ENCODE data around the gene JAKMIP1.

The JAKMIP1 gene

DNA sequence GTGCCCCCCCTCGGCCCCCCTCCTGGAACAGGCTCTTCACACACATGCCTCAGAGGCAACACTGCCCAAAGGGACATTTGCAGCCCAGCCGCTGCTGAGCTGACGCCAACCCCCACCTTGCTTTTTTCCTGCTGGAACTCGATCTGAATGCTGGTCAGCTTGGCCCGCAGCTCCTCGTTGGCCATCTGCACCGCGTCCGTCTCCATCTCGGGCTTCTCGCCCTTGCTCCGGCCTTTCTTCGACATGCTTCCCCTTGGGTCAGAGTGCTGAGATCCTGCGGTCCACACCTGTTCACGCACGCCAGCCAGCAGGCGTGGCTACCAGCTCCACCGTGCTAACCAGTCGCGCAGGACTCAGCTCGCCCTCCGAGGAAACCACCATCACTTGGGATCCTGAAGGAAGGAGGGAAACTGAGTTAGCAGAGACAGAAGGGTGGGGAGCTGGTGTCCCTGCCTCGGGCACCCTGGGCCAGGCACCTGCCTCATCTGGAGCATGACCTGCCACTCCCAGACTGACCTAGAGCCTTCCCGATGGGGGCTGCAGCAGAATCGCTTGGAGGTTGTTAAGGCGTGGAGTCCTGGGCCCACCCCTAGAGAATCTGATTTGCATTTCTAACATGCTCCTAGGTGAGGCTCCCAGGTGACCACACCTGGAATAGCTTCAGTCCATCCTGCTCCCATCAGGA is 87.6 kb downstream of the JAKMIP1 start:
- no peak for TF ChIP-seq POLR2A (IDR thresholded peaks at IDR 0.05; ENCODE audit: low read length)
- TF ChIP-seq GATA1 (IDR thresholded peaks at IDR 0.05; ENCODE audit: low read depth, low read length) = no peak
- DNase-seq = no peak

DNA sequence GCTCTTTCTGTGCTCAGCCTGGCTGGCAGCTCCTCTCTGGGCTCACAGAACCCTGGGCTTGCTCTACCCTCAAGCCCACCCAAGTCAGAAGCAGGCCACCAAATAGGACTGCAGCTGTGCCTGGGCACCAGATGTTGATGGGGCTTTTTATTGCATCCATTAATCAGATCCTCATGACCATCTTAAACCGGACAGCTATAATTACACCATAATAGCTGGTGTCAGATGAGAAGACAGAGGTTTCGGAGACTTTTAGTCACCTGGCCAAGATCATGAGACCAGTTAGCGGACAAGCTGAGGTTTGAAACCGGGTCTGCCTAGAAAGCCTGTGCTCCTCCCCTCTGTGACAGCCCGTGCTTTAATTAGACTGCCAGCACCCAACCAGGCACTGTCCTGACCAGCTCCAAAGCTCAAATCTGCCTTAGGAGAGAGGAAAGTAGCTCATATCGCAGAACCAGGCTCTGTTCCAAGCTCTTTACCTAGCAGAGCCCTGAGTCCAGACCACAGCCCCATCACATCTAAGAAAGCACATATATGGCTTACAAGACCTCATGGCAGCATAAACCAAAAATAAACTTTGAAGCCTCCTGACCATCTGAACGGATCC is 88.9 kb downstream of the JAKMIP1 start:
- TF ChIP-seq POLR2A (IDR thresholded peaks at IDR 0.05; ENCODE audit: low read length) (no peak), GATA1 (IDR thresholded peaks at IDR 0.05; ENCODE audit: low read depth, low read length) (no peak)
- no peak for DNase-seq

DNA sequence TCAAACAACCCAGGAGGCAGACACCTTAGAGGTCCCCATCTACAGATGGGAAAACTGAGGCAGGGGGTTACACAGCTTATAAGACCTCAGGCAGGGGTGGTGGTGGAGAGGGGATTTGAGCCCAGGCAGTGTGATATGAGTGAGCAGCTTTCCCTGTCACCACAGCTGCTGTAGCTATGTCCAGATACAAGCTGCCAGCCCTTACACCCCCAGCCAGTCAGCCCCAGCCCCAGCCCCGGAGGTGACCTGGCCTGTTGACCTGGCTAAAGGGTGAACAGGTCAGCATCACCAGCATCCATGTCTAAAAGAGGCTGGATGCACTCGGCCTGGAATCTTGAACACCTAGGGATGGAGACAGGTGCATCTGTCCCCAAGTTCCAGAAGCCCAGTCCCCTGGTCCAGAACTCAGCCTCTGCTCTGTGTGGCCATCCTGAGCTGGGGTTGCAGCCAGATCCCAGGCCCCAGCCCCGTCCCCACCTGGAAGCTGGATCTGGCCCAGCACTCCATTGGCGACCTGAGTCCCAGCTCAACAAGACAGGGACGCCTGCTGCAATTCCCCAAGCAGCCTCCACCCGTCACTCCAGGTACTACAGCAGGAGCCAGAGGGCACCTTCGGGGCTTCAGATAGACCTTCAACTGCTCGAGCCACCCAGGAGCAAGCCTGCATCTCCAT is 89.5 kb downstream of the JAKMIP1 start:
- TF ChIP-seq GATA1 (IDR thresholded peaks at IDR 0.05; ENCODE audit: low read depth, low read length) (no peak), POLR2A (IDR thresholded peaks at IDR 0.05; ENCODE audit: low read length) (no peak)
- no peak for DNase-seq

DNA sequence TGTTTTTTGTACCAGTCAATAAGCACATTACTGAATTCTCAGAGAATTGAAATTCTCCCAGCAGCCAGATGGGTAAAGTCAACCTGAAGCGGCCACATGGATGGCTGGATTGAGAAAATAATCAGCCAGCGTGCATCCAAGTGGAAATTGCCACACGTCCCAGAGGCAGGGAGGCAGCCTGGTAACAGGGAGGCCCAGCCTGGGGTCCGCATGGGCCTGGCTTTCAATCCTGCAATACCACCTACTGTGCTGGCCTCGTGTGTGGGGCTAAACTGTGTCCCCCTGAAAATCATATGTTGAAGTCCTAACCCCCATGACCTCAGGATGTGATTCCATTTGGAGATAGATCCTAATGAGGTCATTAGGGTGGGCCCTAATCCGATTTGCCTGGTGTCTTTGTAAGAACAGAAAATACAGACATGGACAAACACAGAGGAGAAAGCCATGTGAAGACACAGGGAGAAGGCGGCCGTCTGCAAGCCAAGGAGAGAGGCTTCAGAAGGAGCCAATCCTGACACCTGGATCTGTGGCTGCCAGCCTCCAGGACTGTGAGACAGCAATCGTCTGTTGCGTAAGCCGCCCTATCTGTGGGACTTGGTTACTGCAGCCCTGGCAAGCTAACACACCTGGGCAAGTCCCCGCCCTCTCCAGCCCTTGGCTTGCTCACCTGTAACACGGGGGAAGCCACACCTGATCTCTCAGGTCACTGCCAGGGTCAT is 90.3 kb downstream of the JAKMIP1 start:
- no peak for DNase-seq
- TF ChIP-seq GATA1 (IDR thresholded peaks at IDR 0.05; ENCODE audit: low read depth, low read length) (no peak), POLR2A (IDR thresholded peaks at IDR 0.05; ENCODE audit: low read length) (no peak)

DNA sequence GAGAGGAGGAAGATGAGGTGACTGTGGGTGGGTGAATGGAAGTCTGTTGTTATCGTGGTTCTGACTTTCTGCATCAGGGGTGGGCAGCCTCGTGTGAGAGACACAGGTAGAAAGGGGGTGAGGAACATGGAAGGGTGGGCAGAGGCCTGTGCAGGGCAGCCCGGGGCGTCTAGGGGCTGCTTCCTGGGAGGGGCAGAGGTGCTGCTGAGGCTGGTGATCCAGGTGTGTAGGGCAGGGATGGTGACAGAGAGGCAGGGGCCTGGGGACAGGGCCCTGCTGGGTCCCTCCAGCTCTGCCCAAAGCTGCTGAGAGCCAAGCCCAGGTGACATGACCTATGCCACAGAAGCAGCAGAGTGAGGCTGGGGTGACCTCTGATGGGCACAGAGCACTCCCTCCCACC is 92.5 kb downstream of the JAKMIP1 start:
- no peak for DNase-seq
- TF ChIP-seq POLR2A (IDR thresholded peaks at IDR 0.05; ENCODE audit: low read length) = no peak
- no peak for TF ChIP-seq GATA1 (IDR thresholded peaks at IDR 0.05; ENCODE audit: low read depth, low read length)

DNA sequence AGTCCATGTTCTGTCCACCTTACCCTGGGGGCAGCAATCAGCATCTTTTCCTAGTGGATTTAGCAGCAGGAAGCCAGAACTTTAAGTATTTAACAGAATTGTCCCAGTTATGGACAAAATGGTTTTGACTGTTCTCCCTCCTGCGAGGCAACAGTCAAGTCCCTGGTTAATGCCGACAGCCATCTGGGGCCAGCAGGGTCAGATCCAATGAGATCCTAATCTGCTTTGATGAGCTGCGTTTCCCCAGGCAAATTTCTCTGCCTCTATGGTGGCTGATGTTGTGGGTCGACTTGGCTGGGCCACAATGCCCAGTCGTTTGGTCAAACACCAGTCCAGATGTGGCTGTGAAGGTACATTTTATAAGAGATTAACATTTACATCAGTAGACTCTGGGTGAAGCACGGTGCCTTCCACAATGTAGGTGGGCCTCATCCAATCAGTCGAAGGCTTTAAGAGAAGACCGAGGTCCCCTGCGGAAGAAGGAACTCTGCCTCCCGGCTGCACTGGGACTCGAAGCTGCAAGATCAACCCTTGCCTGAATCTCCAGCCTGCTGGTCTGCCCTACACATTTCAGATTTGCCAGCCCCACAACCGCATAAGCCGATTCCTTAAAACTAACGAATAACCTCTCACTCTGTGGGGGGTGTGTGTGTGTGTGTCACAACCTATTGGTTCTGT is 93.1 kb downstream of the JAKMIP1 start:
- no peak for TF ChIP-seq POLR2A (IDR thresholded peaks at IDR 0.05; ENCODE audit: low read length)
- no peak for TF ChIP-seq GATA1 (IDR thresholded peaks at IDR 0.05; ENCODE audit: low read depth, low read length)
- no peak for DNase-seq

DNA sequence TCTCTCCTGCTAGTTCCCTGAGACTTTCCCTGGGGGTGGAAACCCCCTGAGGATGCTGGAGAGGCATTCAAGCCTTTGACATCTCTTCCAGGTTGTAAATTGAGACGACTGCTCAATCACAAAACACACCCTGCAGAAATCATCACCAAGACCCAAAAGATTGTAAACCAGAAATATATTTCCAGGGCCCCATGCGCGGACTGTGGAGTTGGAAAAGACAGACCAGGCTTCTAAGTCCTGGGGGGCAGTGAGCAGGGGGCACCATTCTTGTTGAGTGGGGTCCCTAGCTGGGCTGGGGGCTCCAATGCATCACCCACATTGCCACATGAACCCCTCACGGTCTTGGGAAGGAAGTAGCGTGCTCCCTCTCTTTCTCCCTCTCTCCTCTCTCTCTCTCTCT is 94.2 kb downstream of the JAKMIP1 start:
- TF ChIP-seq GATA1 (IDR thresholded peaks at IDR 0.05; ENCODE audit: low read depth, low read length) = no peak
- TF ChIP-seq POLR2A (IDR thresholded peaks at IDR 0.05; ENCODE audit: low read length) = no peak
- no peak for DNase-seq

DNA sequence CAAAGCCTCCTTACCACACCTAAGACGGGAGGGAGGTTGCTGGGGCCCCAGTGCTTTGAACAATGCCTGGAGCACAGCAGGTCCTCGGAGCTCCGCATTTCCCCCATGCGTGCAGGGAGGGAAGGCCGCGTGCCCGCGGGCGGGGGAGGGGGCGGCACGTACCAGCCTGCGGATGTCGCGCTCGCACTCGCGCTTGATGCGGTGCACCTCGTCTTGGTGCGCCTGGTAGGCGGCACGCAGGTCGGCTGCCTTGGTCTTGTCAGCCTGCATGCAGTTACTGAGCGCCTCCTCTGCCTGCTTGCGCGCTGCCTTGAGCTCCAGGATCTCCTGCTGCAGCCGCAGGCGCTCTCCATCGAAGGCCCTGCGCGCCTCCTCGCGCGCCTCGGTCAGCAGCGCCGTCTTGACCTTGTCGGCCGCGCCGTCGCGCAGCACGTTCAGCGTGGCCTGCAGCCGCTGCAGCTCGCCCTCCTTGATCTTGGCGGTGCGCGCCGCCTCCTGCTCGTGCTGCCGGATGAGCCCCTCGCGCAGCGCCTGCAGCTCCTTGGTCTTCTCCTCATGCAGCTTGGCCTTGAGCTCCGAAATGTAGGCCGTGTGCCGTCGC is 94.9 kb downstream of the JAKMIP1 start:
- DNase-seq = no peak
- no peak for TF ChIP-seq POLR2A (IDR thresholded peaks at IDR 0.05; ENCODE audit: low read length)
- no peak for TF ChIP-seq GATA1 (IDR thresholded peaks at IDR 0.05; ENCODE audit: low read depth, low read length)

DNA sequence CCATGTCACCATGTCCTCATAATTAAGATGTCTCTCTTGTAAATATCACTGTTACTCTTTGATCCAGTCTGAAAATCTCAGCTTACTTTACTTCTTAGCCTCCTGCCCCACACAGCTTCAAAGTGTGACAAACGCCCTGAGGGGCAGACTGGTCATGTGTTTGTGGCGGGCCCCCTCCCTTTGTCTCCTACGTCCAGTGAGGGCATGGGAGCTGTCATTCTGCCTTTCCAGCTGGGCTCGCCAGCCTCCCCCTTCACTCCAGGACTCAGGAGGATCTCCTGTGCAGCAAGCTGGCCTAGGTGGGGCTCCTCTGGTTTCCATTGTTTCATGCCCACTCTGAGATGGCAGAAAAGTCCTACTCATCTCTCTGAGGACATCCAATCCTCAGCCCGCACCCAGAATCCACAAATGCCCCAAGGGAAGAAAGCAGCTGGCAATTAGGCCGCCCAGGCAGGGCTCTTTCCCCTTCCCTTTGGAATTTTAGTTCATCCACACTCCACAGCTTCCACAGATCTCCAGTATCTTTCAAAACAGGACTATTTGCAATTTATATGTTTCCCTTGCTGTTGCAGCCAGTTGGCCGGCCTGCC is 95.7 kb downstream of the JAKMIP1 start:
- TF ChIP-seq POLR2A (IDR thresholded peaks at IDR 0.05; ENCODE audit: low read length) (no peak), GATA1 (IDR thresholded peaks at IDR 0.05; ENCODE audit: low read depth, low read length) (no peak)
- DNase-seq = no peak

DNA sequence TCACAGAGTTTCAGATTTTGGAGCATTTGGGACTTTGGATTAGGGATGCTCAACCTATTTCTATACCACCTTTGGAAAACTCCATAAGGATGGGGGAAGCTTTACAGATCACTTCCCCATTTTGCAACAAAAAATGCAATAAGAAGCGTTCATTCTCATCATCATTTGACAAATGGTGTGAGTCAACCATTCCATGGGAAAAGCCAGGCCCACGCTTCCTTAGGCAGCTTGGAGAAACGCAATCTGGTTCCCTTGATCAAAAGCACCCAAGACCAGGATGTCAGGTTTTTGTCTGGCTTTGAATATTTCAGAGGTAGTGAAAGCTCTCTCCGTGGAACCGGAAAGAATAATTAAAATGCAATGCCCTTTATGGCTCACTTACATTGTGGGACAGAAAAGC is 102.8 kb downstream of the JAKMIP1 start:
- no peak for DNase-seq
- TF ChIP-seq POLR2A (IDR thresholded peaks at IDR 0.05; ENCODE audit: low read length) (no peak), GATA1 (IDR thresholded peaks at IDR 0.05; ENCODE audit: low read depth, low read length) (no peak)

DNA sequence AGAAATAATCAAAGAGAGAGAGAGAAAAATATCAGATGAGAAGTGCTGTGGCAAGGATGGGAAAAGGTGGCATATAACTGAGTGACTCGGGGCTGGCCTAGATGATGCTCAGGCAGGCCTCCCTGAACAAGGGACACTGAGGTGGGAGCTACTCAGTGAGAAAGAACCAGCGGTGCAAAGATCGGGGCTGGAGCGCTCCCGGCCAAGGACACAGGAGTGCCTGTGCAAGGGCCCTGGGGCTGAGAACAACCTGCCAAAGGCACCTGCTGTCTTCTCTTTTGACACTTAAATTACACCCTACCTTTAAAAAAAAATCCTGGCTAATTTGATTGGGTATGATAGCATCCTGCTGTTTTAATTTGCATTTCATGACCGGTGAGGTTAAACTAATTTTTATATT is 104.5 kb downstream of the JAKMIP1 start:
- TF ChIP-seq POLR2A (IDR thresholded peaks at IDR 0.05; ENCODE audit: low read length) (no peak), GATA1 (IDR thresholded peaks at IDR 0.05; ENCODE audit: low read depth, low read length) (no peak)
- DNase-seq = no peak

DNA sequence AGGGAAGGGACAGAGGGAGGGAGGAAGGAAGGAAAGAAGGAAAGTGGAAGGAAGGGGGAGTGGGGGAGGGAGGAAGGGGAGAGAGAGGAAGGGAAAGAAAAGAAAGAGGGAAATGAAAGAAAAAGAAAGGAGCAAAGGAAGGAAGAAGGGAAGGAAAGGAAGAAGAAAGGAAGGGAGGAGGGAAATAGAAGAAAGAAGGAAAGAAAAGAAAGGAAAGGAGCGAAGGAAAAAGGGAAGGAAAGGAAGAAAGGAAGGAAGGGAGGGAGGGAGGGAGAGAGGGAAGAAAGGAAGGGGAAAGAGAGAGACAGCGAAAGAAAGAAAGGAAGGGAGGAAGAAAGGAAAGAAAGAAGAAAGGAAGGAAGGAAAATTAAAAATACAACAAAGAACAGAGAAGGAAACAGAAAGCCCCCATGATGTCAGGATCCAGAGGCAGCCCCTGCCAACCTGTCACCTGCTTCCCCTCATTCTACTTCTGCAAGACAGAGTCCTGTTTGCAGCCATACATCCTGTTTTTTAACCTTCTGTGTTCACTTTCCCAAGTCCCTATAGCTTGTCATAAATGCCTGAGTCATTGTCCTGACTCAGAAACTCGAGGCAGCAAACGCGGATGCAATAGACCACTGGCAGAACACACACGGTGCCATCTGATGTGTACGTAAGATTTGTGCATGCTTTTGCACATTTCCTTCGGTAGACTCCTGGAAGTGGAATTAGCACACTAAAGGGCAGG is 105.2 kb downstream of the JAKMIP1 start:
- DNase-seq = peak in 1 of 2 experiments; percentile 3
- no peak for TF ChIP-seq GATA1 (IDR thresholded peaks at IDR 0.05; ENCODE audit: low read depth, low read length)
- TF ChIP-seq POLR2A (IDR thresholded peaks at IDR 0.05; ENCODE audit: low read length) = no peak

All from erythroblast (primary cell).